Brain microvascular endothelial cell (primary cell): ENCODE data around the gene BARHL1.
A peak's percentile ranks its signal among the peaks of the same experiment; 100 is the strongest.

Source experiments
- DNase-seq: peaks from one replicate; pipeline ENCODE4 v3.0.0-alpha.2; 2020
- H3K27ac ChIP-seq: fragments of 250-450 bp; sonication (Bioruptor Pico); 2 replicates; pipeline ENCODE4 v1.5.1; 2020; ENCODE audit warnings: mild to moderate bottlenecking, moderate library complexity
- H3K27me3 ChIP-seq: fragments of 250-450 bp; sonication (Bioruptor Pico); replicated peaks from 2 replicates; pipeline ENCODE4 v1.5.1; 2020; ENCODE audit warnings: mild to moderate bottlenecking
- H3K36me3 ChIP-seq: fragments of 250-450 bp; sonication (Bioruptor Pico); replicated peaks from 2 replicates; pipeline ENCODE4 v1.5.1; 2020; ENCODE audit warnings: mild to moderate bottlenecking
- H3K4me3 ChIP-seq: 2 replicates; pipeline ENCODE4 v1.5.1; 2011; ENCODE audit warnings: low read depth, mild to moderate bottlenecking, control low read depth, low read length, moderate library complexity
- in situ Hi-C: cut with HindIII; loops from 2 replicates; pipeline ENCODE4 v1.10.0; 2017; ENCODE audit warnings: low sequenced_read_pairs, low pct_ligation_motif_present
- TF ChIP-seq, protein P1 (sequence below): IDR thresholded peaks from 2 replicates; pipeline ENCODE4 v1.5.1; 2011; ENCODE audit warnings: low read depth, mild to moderate bottlenecking, moderate library complexity, low read length, control low read depth, inconsistent platforms; ENCODE audit errors: missing control alignments

The BARHL1 gene

DNA sequence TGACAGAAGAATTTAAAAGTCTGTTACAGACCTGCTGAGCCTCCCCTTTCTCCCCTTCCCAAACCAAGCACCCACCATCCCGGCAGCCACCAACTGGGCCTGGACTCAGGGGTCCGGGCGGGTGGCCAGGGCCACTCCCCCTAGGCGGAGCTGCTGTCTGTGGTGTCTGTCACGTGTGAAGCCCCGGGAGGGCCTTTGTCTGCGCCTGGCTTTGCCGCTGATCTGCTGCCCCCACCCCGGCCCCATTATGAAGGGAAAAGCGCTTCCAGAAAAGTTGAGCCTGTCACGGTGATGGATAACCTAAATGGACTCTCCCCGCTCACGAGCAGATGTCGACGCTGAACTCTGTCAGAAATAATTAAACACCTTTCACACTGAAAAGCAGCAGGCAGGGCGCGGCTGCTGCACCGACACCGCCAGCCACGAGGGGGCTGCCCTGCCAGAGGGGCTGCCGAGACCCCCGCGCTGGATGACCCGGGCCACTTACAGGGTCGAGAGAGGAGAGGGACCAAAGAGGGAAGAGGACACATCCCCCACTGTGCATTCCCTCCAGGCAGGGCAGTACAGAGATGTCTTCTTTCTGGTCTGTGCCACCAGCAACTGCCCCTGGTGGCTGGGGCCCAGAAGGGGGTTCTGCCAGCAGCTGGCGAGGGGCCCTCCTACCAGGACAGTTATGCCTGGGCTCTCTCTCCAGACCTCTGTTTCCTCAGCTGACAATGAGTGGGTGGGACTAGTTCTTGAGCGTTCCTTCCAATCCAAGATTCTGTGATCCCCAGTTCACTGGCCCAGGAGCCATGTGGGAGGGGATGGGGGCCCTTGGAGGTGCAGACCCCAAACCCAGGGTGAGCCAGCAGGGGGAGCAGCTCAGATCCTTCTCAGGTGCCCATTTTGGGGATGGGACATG, 36.0 kb upstream of the BARHL1 start:
- in situ Hi-C loops, result no loop called here
- TF ChIP-seq, protein P1, sequence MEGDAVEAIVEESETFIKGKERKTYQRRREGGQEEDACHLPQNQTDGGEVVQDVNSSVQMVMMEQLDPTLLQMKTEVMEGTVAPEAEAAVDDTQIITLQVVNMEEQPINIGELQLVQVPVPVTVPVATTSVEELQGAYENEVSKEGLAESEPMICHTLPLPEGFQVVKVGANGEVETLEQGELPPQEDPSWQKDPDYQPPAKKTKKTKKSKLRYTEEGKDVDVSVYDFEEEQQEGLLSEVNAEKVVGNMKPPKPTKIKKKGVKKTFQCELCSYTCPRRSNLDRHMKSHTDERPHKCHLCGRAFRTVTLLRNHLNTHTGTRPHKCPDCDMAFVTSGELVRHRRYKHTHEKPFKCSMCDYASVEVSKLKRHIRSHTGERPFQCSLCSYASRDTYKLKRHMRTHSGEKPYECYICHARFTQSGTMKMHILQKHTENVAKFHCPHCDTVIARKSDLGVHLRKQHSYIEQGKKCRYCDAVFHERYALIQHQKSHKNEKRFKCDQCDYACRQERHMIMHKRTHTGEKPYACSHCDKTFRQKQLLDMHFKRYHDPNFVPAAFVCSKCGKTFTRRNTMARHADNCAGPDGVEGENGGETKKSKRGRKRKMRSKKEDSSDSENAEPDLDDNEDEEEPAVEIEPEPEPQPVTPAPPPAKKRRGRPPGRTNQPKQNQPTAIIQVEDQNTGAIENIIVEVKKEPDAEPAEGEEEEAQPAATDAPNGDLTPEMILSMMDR, result peak; percentile 64
- H3K4me3 ChIP-seq, result peak overlapping the region; percentile 33
- H3K36me3 ChIP-seq, result no peaks in the 10 kb centered on the region
- H3K27ac ChIP-seq, result no peak overlapping the region
- H3K27me3 ChIP-seq, result no peaks in the 10 kb centered on the region
- peak; percentile 11 for DNase-seq

DNA sequence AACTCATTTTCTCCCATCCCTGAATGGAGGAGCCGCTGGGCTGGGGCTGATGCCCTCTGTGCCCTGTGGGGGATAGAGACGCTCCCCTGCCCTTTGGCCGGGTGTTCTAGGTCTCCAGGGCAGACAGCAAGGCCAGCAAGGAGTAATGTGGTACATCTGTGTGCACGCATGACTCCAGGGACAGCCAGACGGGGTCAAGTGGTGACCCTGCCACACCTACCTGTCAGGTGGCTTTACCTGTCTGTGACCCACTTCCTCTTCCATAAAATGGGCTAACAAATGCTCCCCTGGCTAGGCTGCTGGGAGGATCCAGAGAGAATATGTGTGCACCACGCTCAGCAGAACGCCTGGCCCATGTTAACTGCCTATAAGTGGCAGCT, 35.4 kb upstream of the BARHL1 start:
- no peak overlapping the region for H3K4me3 ChIP-seq
- TF ChIP-seq, protein P1, result no peak
- DNase-seq, result no peak
- H3K27ac ChIP-seq, result no peak overlapping the region
- in situ Hi-C loops, result no loop called here
- H3K27me3 ChIP-seq, result no peaks in the 10 kb centered on the region
- H3K36me3 ChIP-seq, result no peaks in the 10 kb centered on the region

DNA sequence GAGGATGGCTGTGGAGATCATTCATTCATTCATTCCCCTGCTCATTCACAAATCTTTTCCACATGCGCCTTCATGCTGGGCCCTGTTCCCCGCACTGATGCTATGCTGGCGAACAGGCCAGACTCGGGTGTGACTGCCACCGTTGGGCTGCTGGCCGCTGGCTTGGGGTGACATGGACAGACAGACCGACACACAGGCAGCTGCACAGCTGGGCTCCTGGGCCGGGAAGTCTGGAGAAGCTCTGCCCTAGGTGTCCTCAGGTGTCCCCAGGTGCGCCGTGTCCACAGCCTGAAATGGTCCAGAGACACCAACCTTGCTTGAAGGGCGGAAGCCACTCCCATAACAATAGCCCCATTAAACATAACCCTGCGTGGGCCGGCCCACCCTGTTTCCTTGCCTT, 35.0 kb upstream of the BARHL1 start:
- TF ChIP-seq, protein P1, result no peak
- no peaks in the 10 kb centered on the region for H3K36me3 ChIP-seq
- in situ Hi-C loops, result no loop called here
- no peak overlapping the region for H3K27ac ChIP-seq
- DNase-seq, result no peak
- H3K4me3 ChIP-seq, result no peak overlapping the region
- no peaks in the 10 kb centered on the region for H3K27me3 ChIP-seq

DNA sequence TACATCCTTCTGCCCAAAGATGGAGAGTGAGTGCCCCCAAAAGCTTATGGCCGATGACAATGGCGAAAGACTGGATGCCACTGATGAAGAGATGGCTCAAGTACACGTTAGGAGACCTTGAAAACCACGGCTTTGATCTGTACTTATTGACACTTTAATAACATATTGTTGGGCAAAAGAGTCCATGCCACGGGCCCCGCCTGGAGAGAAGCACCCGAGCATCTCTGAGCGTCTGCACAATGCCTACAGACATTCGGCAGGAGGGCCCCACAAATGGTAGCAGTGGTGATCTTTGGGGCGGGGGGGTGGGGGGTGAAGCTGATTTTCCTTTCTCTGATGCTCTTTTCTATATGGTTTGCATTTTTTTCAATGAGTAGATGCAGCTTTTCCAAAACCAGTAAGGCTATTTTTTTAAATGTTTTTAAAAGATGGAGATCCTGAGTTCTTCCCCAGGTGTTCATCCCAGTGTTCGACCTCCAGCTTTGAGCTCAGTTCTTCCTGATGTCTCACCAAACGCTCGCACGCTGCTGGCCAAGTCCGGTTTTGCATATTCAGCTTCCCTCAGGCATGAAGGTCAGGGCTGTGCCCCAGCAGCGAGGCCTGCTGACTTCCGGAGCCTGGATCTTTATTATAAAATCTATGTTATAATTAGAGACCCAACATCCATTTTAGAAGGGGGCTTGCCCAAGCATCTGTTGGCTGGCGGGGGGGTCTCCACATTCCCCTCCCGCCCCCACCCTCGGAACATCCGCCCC, 34.3 kb upstream of the BARHL1 start:
- DNase-seq, result peak; percentile 11
- in situ Hi-C loops, result no loop called here
- Histone ChIP-seq H3K4me3 (no peak overlapping the region), H3K36me3 (no peaks in the 10 kb centered on the region), H3K27me3 (no peaks in the 10 kb centered on the region), H3K27ac (no peak overlapping the region)
- TF ChIP-seq, protein P1, result no peak

DNA sequence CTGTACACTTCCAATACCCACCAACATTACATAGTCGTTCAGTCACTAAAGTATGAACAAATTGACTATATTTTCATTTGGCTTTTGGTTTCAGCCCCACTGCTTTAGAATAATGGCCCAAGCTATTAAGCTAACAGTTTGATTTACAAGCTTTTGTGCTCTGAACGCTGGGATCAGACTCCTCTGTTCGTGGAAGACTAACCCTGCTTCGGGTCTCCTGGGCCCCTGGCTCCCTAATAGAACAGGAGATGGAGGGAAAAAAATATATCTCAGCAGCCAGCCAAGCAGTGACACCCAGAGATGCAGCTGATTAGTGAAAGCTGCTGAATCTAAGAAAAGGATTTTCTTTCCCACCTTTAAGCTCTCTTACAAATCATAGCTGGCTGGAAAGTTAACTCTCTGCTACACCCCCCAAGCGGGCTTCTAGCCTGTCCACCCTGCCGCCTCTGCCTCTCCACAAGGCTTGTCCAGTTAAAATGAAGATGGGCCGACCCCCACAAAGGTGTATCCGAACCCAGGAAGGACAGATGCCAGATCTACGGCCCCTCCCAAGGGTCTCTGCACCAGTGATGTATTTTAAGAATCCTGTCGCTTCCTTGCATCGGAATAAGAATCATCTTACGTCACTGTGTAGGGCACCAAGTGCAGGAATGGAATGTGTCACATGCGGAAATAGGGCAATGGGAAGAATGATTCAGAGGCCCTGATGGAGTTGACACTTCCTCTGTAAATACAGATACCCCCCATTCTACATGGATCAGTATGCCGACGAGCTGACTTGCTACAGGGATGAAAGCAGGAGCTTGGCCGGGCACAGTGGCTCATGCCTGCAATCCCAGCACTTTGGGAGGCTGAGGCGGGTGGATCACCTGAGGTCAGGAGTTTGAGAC, 33.4 kb upstream of the BARHL1 start:
- Histone ChIP-seq H3K4me3 (no peak overlapping the region), H3K27me3 (no peaks in the 10 kb centered on the region), H3K27ac (no peak overlapping the region), H3K36me3 (no peaks in the 10 kb centered on the region)
- in situ Hi-C loops, result no loop called here
- peak; percentile 27 for DNase-seq
- TF ChIP-seq, protein P1, result no peak
